NT2/D1 (cell line): ENCODE measurements around the gene VPREB3.

Experiments used
- SUZ12 ChIP-seq: IDR thresholded peaks from 2 replicates; pipeline ENCODE4 v1.6.1; 2011; ENCODE audit not compliant: insufficient read length, insufficient read depth; ENCODE audit errors: extremely low read depth
- YY1 ChIP-seq: IDR thresholded peaks from 2 replicates; pipeline ENCODE4 v1.6.1; 2011; ENCODE audit not compliant: insufficient read length, insufficient read depth

DNA sequence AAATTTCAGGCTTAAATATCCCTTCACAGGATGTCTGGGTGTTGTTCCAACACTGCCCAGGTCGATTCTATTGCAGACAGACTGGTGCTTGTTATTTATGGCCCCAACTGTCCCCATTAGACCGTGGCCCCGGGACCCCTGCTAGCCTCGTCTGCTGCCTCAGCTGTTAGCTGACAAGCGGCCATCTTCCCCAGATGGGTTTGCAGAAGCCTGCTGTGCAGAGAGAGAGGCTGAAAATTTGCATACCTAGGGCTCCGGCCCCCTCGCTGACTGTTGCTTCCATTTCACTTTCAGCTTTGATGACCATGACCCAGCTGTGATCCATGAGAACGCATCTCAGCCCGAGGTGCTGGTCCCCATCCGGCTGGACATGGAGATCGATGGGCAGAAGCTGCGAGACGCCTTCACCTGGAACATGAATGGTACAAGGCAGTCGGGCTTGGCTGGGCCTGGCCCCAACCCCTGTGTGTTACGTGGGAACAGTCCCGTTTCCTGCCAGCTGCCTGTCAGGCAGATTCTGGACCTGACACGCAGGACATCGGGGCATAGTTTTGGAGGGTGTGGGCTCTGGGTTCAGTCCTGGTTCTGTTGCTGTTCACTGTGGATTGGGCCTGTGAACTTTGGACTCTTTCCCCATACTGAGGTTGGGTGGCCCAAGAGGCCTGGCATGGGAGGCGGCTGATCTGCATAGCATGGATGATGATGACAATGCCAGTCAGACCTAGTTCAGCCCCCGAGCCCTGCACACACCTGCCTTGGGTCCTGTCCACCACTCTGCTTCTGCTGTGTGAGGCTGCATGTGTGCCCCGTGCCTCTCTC lies 49.0 kb upstream of the VPREB3 start:
- no peak for TF ChIP-seq YY1
- no peak for TF ChIP-seq SUZ12
